GM18519 (cell line): Measurements from ENCODE around the gene CD99L2.

ENCODE experiments used
- ATAC-seq: cut with Tn5 transposase; IDR thresholded peaks from one replicate; pipeline ENCODE4 v1.9.1; 2021; ENCODE audit warnings: mild to moderate bottlenecking, moderate library complexity; ENCODE audit not compliant: unreplicated experiment, low FRiP score

CD99L2 gene

GRCh38 chrX:150813922-150814321, 84.5 kb downstream of the CD99L2 start:
- no peak for ATAC-seq

- ATAC-seq, result no peak
Observed at GRCh38 chrX:150806827-150807226, 91.6 kb downstream of the CD99L2 start.

- ATAC-seq, result no peak
Observed at GRCh38 chrX:150805736-150806135, 92.7 kb downstream of the CD99L2 start.

GRCh38 chrX:150792949-150793527, 105.4 kb downstream of the CD99L2 start:
- ATAC-seq, result no peak

GRCh38 chrX:150790021-150790420, 108.4 kb downstream of the CD99L2 start:
- ATAC-seq, result no peak

GRCh38 chrX:150781677-150782076, 116.8 kb downstream of the CD99L2 start:
- ATAC-seq, result no peak

- ATAC-seq, result no peak
Observed at GRCh38 chrX:150779385-150779784, 119.1 kb downstream of the CD99L2 start.

GRCh38 chrX:150777328-150777992, 121.0 kb downstream of the CD99L2 start:
- ATAC-seq, result no peak

GRCh38 chrX:150775569-150776350, 122.7 kb downstream of the CD99L2 start:
- no peak for ATAC-seq

GRCh38 chrX:150774798-150775568, 123.5 kb downstream of the CD99L2 start:
- no peak for ATAC-seq

- no peak for ATAC-seq
Observed at GRCh38 chrX:150773634-150774033, 124.8 kb downstream of the CD99L2 start.

GRCh38 chrX:150773117-150773516, 125.4 kb downstream of the CD99L2 start:
- no peak for ATAC-seq

GRCh38 chrX:150772150-150772970, 126.1 kb downstream of the CD99L2 start:
- ATAC-seq, result peak; percentile 54

GRCh38 chrX:150771116-150771515, 127.4 kb downstream of the CD99L2 start:
- ATAC-seq, result no peak

GRCh38 chrX:150770623-150771022, 127.8 kb downstream of the CD99L2 start:
- no peak for ATAC-seq

- ATAC-seq, result no peak
Observed at GRCh38 chrX:150769408-150769807, 129.1 kb downstream of the CD99L2 start.

- ATAC-seq, result no peak
Observed at GRCh38 chrX:150768580-150769190, 129.8 kb downstream of the CD99L2 start.

GRCh38 chrX:150768132-150768485, 130.4 kb downstream of the CD99L2 start:
- no peak for ATAC-seq

GRCh38 chrX:150767475-150768131, 130.9 kb downstream of the CD99L2 start:
- peak; percentile 53 for ATAC-seq
